HepG2 (cell line): ENCODE data around the gene PHKG1. TPM values are rescaled to one million over a fixed set of nuclear protein-coding genes. Genes with fewer than 3 reads are reported as not detected.
A peak's percentile ranks its signal among the peaks of the same experiment; 100 is the strongest.

Experiments
- KDM1A ChIP-seq: IDR thresholded peaks from 2 replicates; pipeline ENCODE4 v1.6.1; 2016; ENCODE audit warnings: missing compliant biosample characterization
- NRL ChIP-seq: sonication (generic); formaldehyde crosslinking; IDR thresholded peaks from 2 replicates; pipeline ENCODE4 v1.5.0; 2020; ENCODE audit warnings: missing genetic modification reagents, mild to moderate bottlenecking, moderate library complexity, borderline replicate concordance
- RELA ChIP-seq: sonication (generic); formaldehyde crosslinking; IDR thresholded peaks from 2 replicates; pipeline ENCODE4 v1.4.0; 2020; ENCODE audit warnings: missing genetic modification reagents
- SOX5 ChIP-seq: IDR thresholded peaks from 2 replicates; pipeline ENCODE4 v1.6.1; 2016; ENCODE audit warnings: borderline replicate concordance
- TCF12 ChIP-seq, 2 experiments: fragments of 450-650 bp in 1 of 2; sonication (generic) in 1 of 2; formaldehyde crosslinking in 1 of 2; IDR thresholded peaks; 2 replicates each; pipeline versions ENCODE4 v1.6.1 to v1.8.0; 2017 to 2022; ENCODE audit warnings: antibody characterized with exemption in 1 of 2, mild to moderate bottlenecking in 1 of 2, missing genetic modification reagents in 1 of 2, moderate library complexity in 1 of 2
- ZC3H13 ChIP-seq: sonication (generic); formaldehyde crosslinking; IDR thresholded peaks from 2 replicates; pipeline ENCODE4 v1.8.1; 2023; ENCODE audit warnings: mild to moderate bottlenecking, missing genetic modification reagents, moderate library complexity
- ZNF780A ChIP-seq: sonication (generic); formaldehyde crosslinking; IDR thresholded peaks from 2 replicates; pipeline ENCODE4 v1.8.0; 2022; ENCODE audit warnings: mild to moderate bottlenecking, missing genetic modification reagents, moderate library complexity
- polyA plus RNA-seq, 8 experiments: library from polyadenylated mRNA; depleted of rRNA in 3 of 8; stranded (reverse) in 7 of 8; unstranded in 1 of 8; fragments of >200 nt; fragmentation: Illumina TruSeq in 4 of 8; extraction: Trizol in 4 of 8; gene quantifications; 2 replicates each; pipeline versions ENCODE4 v1.2.1 to v1.2.3, GENCODE V29; 2011 to 2016; ENCODE audit warnings: low read depth in 4 of 8, missing spikeins in 1 of 8, mixed read lengths in 1 of 8; ENCODE audit not compliant: insufficient read depth in 1 of 8
- total RNA-seq, 5 experiments: library from RNA; depleted of rRNA; stranded (reverse); fragments of >200 nt; fragmentation: Illumina TruSeq; extraction: Trizol; gene quantifications; 2 replicates each; pipeline ENCODE4 v1.2.3, GENCODE V29; 2016; ENCODE audit warnings: low read depth in 1 of 5
- TF ChIP-seq, protein P1 (sequence below): sonication (generic); formaldehyde crosslinking; IDR thresholded peaks from 2 replicates; pipeline ENCODE4 v1.4.0; 2020; ENCODE audit warnings: mild to moderate bottlenecking, missing genetic modification reagents
- TF ChIP-seq, protein P2 (sequence below), 2 experiments: sonication (generic) in 1 of 2; formaldehyde crosslinking in 1 of 2; IDR thresholded peaks; 2 replicates each; pipeline versions ENCODE4 v1.6.1 to v1.9.0; 2014 to 2022; ENCODE audit warnings: antibody characterized with exemption in 1 of 2, borderline replicate concordance in 1 of 2, inconsistent platforms in 1 of 2, low read depth in 1 of 2, missing genetic modification reagents in 1 of 2
- TF ChIP-seq, protein P3 (sequence below): sonication (generic); formaldehyde crosslinking; conservative IDR thresholded peaks from 2 replicates; pipeline ENCODE4 v1.4.0; 2020; ENCODE audit warnings: missing genetic modification reagents

PHKG1 gene
- total and polyA plus RNA-seq, 2 of the 13 experiments (the other 11 are each of a cell fraction or from before 2014, with no cell fraction given): 0.44 to 0.71 TPM

DNA sequence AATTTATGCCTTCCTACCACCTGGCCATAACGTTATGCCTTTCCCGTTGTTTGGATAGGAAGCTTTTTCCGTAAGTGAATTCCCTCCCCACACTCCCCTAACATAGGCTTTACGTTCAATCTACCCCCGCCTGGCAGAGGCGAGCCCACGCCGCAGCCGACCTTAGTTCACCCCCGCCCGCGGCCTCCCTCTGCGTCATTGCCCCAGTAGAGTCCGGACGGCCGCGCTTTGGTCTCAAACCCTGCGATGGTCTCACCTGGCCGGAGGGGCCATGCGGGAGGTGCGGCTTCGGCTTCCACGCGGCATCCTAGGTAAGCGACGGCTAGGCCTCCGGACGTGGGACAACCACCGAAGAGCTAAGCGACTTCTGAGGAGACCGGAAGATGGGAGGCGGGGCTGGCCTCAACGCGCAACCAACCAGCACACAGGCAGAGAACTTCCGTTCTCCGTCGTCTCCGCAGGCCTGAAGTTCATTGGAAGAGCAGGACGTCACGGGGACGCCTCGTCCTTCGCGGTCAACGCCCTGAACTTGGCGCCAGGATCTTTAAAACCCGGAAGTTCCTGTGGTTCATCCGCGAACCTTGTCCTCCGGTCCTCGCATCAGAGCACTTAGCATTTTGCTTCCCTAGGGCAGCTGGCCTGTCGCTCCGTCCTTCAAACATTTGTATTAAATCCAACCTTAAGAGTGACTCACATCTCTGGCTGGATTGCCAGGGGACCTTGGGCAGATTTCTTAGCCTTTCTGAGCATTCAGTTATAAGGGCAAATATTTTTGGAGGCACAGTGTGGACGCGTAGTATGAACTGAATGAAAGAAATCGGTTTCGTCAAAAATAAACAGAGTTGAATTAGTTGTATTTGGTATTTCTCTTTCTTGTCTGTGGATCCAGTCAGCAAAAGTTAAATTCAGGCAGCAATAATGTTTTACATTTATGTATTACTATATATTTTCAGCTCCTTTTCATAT, 13.6 kb upstream of the PHKG1 start, which contains the start of gene CHCHD2 (continued):
- TF ChIP-seq NRL: peak; percentile 87
- TF ChIP-seq KDM1A (CRISPR knock-in tag): no peak
- 0 out of 2 replicates have a peak, but pooled peaks have one; percentile 10 for TF ChIP-seq SOX5 (CRISPR knock-in tag)
- TF ChIP-seq, protein P1, sequence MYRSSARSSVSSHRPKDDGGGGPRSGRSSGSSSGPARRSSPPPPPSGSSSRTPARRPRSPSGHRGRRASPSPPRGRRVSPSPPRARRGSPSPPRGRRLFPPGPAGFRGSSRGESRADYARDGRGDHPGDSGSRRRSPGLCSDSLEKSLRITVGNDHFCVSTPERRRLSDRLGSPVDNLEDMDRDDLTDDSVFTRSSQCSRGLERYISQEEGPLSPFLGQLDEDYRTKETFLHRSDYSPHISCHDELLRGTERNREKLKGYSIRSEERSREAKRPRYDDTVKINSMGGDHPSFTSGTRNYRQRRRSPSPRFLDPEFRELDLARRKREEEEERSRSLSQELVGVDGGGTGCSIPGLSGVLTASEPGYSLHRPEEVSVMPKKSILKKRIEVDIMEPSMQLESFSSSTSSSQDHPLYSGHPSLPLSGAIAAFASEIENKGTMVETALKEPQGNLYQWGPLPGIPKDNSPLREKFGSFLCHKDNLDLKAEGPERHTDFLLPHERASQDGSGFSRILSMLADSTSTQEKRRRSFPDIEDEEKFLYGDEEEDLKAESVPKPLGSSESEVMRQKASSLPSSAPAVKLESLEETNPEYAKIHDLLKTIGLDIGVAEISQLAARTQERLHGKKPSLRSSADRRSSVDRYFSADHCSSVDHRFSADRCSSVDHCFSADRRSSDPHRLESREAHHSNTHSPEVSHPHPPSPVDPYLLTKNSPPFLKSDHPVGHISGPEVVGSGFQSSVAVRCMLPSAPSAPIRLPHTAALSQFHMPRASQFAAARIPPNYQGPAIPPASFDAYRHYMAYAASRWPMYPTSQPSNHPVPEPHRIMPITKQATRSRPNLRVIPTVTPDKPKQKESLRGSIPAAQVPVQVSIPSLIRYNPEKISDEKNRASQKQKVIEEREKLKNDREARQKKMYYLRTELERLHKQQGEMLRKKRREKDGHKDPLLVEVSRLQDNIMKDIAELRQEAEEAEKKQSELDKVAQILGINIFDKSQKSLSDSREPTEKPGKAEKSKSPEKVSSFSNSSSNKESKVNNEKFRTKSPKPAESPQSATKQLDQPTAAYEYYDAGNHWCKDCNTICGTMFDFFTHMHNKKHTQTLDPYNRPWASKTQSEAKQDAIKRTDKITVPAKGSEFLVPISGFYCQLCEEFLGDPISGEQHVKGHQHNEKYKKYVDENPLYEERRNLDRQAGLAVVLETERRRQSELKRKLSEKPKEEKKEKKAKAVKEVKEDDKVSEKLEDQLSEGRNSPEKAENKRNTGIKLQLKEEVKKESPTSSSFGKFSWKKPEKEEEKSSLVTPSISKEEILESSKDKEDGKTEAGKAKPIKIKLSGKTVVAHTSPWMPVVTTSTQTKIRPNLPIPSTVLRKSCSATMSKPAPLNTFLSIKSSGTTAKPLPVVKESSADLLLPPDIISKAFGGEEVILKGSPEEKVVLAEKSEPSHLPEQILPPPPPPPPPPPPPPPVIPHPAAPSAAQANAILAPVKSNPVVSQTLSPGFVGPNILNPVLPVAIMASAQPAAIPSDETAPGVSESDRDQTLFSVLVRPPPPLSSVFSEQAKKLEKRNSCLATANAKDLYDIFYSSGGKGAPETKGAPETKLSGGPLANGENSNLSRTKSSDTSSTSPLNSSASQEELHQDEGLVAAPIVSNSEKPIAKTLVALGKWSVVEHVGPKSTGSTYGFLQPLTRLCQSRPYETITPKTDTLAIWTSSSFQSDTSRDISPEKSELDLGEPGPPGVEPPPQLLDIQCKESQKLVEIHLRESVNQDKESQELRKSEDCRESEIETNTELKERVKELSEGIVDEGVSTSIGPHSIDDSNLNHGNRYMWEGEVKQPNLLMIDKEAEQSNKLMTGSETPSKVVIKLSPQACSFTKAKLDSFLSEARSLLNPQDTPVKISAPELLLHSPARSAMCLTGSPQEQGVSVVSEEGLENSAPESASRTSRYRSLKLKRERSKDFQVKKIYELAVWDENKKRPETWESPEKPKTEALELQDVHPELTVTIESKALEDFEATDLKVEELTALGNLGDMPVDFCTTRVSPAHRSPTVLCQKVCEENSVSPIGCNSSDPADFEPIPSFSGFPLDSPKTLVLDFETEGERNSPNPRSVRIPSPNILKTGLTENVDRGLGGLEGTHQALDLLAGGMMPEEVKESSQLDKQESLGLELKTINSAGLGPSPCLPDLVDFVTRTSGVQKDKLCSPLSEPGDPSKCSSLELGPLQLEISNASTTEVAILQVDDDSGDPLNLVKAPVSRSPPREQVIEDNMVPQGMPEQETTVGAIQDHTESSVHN (CRISPR knock-in tag): no peak
- peak; percentile 81; the same call in 1 of the 2 replicates for TF ChIP-seq ZNF780A (CRISPR knock-in tag)
- TF ChIP-seq RELA (CRISPR knock-in tag): 0 out of 2 replicates have a peak, but pooled peaks have one; percentile 40
- no peak for TF ChIP-seq TCF12 (IDR thresholded peaks at IDR 0.05)
- TF ChIP-seq TCF12 (CRISPR knock-in tag; IDR thresholded peaks at IDR 0.05): no peak
- TF ChIP-seq, protein P2, sequence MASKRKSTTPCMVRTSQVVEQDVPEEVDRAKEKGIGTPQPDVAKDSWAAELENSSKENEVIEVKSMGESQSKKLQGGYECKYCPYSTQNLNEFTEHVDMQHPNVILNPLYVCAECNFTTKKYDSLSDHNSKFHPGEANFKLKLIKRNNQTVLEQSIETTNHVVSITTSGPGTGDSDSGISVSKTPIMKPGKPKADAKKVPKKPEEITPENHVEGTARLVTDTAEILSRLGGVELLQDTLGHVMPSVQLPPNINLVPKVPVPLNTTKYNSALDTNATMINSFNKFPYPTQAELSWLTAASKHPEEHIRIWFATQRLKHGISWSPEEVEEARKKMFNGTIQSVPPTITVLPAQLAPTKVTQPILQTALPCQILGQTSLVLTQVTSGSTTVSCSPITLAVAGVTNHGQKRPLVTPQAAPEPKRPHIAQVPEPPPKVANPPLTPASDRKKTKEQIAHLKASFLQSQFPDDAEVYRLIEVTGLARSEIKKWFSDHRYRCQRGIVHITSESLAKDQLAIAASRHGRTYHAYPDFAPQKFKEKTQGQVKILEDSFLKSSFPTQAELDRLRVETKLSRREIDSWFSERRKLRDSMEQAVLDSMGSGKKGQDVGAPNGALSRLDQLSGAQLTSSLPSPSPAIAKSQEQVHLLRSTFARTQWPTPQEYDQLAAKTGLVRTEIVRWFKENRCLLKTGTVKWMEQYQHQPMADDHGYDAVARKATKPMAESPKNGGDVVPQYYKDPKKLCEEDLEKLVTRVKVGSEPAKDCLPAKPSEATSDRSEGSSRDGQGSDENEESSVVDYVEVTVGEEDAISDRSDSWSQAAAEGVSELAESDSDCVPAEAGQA (IDR thresholded peaks at IDR 0.05; ENCODE audit: low read depth): peak; percentile 59; the same call in 1 of the 2 replicates
- TF ChIP-seq, protein P2 (CRISPR knock-in tag; IDR thresholded peaks at IDR 0.05; ENCODE audit: borderline replicate concordance): no peak
- TF ChIP-seq, protein P3, sequence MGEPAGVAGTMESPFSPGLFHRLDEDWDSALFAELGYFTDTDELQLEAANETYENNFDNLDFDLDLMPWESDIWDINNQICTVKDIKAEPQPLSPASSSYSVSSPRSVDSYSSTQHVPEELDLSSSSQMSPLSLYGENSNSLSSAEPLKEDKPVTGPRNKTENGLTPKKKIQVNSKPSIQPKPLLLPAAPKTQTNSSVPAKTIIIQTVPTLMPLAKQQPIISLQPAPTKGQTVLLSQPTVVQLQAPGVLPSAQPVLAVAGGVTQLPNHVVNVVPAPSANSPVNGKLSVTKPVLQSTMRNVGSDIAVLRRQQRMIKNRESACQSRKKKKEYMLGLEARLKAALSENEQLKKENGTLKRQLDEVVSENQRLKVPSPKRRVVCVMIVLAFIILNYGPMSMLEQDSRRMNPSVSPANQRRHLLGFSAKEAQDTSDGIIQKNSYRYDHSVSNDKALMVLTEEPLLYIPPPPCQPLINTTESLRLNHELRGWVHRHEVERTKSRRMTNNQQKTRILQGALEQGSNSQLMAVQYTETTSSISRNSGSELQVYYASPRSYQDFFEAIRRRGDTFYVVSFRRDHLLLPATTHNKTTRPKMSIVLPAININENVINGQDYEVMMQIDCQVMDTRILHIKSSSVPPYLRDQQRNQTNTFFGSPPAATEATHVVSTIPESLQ: no peak
- peak; percentile 88; the same call in 1 of the 2 replicates for TF ChIP-seq ZC3H13 (CRISPR knock-in tag)
